ENCODE data around the gene RAD18.

The RAD18 gene

GRCh38 chr3:8985411-8985831, 22.1 kb upstream of the RAD18 start:
- no peak for DNase-seq

GRCh38 chr3:8984526-8984925, 21.3 kb upstream of the RAD18 start:
- no peak for DNase-seq

- no peak for DNase-seq
These were observed 20.8 kb upstream of the RAD18 start for GRCh38 chr3:8984081-8984480.

- no peak for DNase-seq
These were observed 20.3 kb upstream of the RAD18 start for GRCh38 chr3:8983591-8983990.

GRCh38 chr3:8983026-8983425, 19.8 kb upstream of the RAD18 start:
- DNase-seq = no peak

GRCh38 chr3:8982509-8982908, 19.2 kb upstream of the RAD18 start:
- no peak for DNase-seq

GRCh38 chr3:8981700-8982099, 18.4 kb upstream of the RAD18 start:
- DNase-seq = no peak

- no peak for DNase-seq
These were observed 18.0 kb upstream of the RAD18 start for GRCh38 chr3:8981296-8981695.

GRCh38 chr3:8980756-8981257, 17.5 kb upstream of the RAD18 start:
- DNase-seq = no peak

- DNase-seq = no peak
These were observed 16.0 kb upstream of the RAD18 start for GRCh38 chr3:8979262-8979661.

- no peak for DNase-seq
These were observed 15.3 kb upstream of the RAD18 start for GRCh38 chr3:8978551-8978950.

GRCh38 chr3:8976540-8977182, 13.4 kb upstream of the RAD18 start:
- DNase-seq = no peak

GRCh38 chr3:8975081-8976020, 12.1 kb upstream of the RAD18 start:
- DNase-seq = no peak

- DNase-seq = no peak
These were observed 11.2 kb upstream of the RAD18 start for GRCh38 chr3:8974458-8974857.

- DNase-seq = peak; percentile 14
These were observed 9.4 kb upstream of the RAD18 start for GRCh38 chr3:8972639-8973038.

GRCh38 chr3:8970971-8971589, 7.8 kb upstream of the RAD18 start:
- DNase-seq = peak; percentile 46

GRCh38 chr3:8969241-8969640, 6.0 kb upstream of the RAD18 start:
- DNase-seq = no peak

- no peak for DNase-seq
These were observed 5.2 kb upstream of the RAD18 start for GRCh38 chr3:8968375-8968882.

GRCh38 chr3:8967553-8967952, 4.3 kb upstream of the RAD18 start:
- DNase-seq = no peak

- no peak for DNase-seq
These were observed 3.6 kb upstream of the RAD18 start for GRCh38 chr3:8966820-8967348.

GRCh38 chr3:8966150-8966819, 3.0 kb upstream of the RAD18 start:
- DNase-seq = no peak
